WERI-Rb-1 (cell line): ENCODE results near the gene ZNF138.

Experiments used
- DNase-seq: peaks from one replicate; pipeline ENCODE4 v3.0.0-alpha.2; 2020
- H3K27ac ChIP-seq: fragments of 250-450 bp; sonication (Bioruptor Pico); 2 replicates; pipeline ENCODE4 v1.5.1; 2020; ENCODE audit warnings: mild to moderate bottlenecking, moderate library complexity
- H3K27me3 ChIP-seq: fragments of 250-450 bp; sonication (Bioruptor Pico); 2 replicates; pipeline ENCODE4 v1.5.1; 2021; ENCODE audit warnings: mild to moderate bottlenecking, low read depth, moderate library complexity; ENCODE audit not compliant: insufficient read depth, severe bottlenecking
- H3K36me3 ChIP-seq: fragments of 250-450 bp; sonication (Bioruptor Pico); 2 replicates; pipeline ENCODE4 v1.5.1; 2020; ENCODE audit warnings: mild to moderate bottlenecking, moderate library complexity
- H3K4me3 ChIP-seq: 2 replicates; pipeline ENCODE4 v1.5.1; 2011; ENCODE audit warnings: low read depth, mild to moderate bottlenecking, control low read depth, low read length
- H3K9me3 ChIP-seq: fragments of 250-450 bp; sonication (Bioruptor Pico); 2 replicates; pipeline ENCODE4 v1.5.1; 2021; ENCODE audit warnings: mild to moderate bottlenecking, moderate library complexity; ENCODE audit not compliant: severe bottlenecking
- CTCF ChIP-seq: IDR thresholded peaks from 2 replicates; pipeline ENCODE4 v1.5.1; 2011; ENCODE audit warnings: low read depth, mild to moderate bottlenecking, control low read depth, inconsistent platforms, low read length

ZNF138 gene

GRCh38 chr7:64871761-64872160 lies 77.5 kb downstream of the ZNF138 start:
- no peak for DNase-seq
- Histone ChIP-seq H3K27me3 (peaks cover 2% of the 10 kb centered on the region), H3K27ac (no peak overlapping the region), H3K4me3 (no peak overlapping the region), H3K9me3 (peaks cover 58% of the 10 kb centered on the region), H3K36me3 (no peaks in the 10 kb centered on the region)
- TF ChIP-seq CTCF, result no peak

DNA sequence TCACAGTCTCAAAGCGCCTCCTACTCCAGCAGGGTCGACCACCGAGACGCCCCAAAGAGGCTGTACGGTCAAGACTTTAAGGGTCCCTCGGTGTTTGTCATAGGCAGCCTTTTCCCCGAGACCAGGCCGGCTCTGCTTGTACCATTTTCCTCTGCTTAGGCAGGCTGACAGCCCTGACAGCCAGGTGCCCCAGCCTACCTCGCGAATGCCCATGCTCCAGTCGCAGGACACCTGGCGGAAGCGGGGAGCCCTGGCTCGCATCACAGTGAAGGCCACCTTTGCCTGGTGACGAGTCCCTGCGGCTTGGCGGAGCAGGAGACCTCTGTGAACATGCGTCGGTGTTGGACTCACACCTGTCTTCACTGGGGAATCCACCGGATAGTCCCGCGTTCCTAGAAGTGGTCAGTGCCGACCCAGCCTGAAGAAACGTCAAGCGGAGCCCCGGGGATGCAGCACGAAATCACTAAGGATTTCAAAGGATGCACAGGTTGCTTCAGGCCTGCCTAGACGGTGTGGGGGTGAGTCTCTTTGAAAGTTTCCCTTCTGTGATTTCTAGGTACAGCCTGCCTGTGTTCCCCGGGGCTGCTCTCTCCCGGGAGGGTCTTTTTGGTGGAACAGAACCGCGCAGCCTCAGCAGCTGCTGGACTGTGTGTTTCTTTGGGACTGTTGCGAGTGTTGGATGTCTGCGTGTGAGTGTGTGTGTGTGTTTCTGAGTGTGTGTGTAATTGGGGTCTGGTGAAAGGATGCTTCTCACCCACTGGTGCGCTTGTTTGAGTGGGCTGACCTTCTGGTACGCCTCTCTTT lies 78.3 kb downstream of the ZNF138 start:
- no peak for TF ChIP-seq CTCF
- Histone ChIP-seq H3K36me3 (no peaks in the 10 kb centered on the region), H3K9me3 (peaks cover 58% of the 10 kb centered on the region), H3K27me3 (peaks cover 2% of the 10 kb centered on the region), H3K27ac (no peak overlapping the region), H3K4me3 (no peak overlapping the region)
- no peak for DNase-seq

DNA sequence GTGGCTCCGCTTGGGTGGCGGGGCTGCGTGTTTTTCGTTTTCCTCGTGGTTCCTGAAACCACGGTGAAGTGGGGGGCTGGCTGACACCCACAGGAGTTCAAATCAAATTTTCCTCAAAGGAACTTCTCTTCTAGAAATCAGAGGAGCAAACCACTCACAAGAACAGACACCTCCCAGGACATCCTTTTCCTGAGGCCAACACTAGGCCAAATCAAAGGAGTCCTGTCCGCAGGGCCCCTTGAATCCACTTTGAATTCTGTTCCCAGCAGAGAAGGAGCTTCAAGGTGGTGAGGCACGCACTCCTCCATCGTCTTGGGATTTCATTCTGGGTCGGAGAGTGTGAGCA lies 78.9 kb downstream of the ZNF138 start:
- no peak for DNase-seq
- H3K4me3 ChIP-seq, result no peak overlapping the region
- no peak overlapping the region for H3K27ac ChIP-seq
- no peaks in the 10 kb centered on the region for H3K36me3 ChIP-seq
- no peak for TF ChIP-seq CTCF
- H3K27me3 ChIP-seq, result peaks cover 2% of the 10 kb centered on the region
- H3K9me3 ChIP-seq, result peaks cover 62% of the 10 kb centered on the region

DNA sequence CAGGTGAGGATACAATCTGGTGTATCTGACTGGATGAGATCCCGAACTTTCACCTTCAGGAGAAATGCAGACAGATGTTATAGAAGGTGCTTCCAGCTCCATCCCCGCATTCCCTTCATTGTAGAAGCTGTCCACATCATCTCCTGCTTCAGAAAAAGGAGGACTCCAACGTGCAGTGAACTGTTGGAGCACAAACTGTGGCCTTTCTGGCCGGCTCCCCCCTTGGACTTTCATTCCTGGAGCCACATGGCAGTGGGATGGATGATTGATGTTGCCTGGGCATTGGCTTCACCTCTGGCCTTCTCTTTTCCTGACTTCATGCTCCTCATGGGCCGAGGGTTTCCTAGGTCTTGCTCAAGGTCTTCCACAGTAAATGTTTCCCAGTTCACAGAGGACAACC lies 79.3 kb downstream of the ZNF138 start:
- no peak for TF ChIP-seq CTCF
- Histone ChIP-seq H3K27me3 (peaks cover 2% of the 10 kb centered on the region), H3K27ac (no peak overlapping the region), H3K4me3 (no peak overlapping the region), H3K9me3 (peaks cover 63% of the 10 kb centered on the region), H3K36me3 (no peaks in the 10 kb centered on the region)
- DNase-seq, result no peak

DNA sequence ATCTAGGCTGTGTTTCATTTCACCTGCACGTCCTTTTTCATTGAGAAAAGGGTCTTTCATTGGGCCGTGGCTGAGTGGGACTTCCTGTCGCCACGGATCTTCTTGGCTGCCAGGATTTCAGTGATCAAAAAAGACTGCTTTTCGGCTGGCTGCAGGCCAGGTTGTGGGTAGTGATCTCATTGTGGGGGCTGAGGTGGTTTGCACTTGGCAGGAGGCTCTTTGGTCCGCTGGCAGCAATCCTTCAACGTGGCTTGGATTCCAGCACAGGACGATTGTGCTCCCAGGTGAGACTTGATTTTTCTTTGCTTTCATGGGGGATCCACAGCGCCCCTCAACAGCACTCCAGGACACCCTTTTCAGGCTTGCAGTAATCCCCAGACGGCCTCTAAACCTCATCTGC lies 79.9 kb downstream of the ZNF138 start:
- TF ChIP-seq CTCF, result no peak
- H3K27me3 ChIP-seq, result peaks cover 2% of the 10 kb centered on the region
- DNase-seq, result no peak
- no peak overlapping the region for H3K27ac ChIP-seq
- H3K36me3 ChIP-seq, result no peaks in the 10 kb centered on the region
- H3K9me3 ChIP-seq, result peaks cover 63% of the 10 kb centered on the region
- H3K4me3 ChIP-seq, result no peak overlapping the region
